Fibroblast of the aortic adventitia (primary cell): ENCODE measurements around the gene KIF22. TPM values are rescaled to one million over a fixed set of nuclear protein-coding genes. Genes with fewer than 3 reads are reported as not detected.
"Not testable (repeated sequence)": the region's sequence is repeated elsewhere in the genome, so short reads cannot be mapped to it uniquely, and the experiment has no call there.

Source experiments
- DNase-seq: peaks from one replicate; pipeline ENCODE4 v3.0.0-alpha.2; 2010; ENCODE audit warnings: low read depth
- H3K4me3 ChIP-seq: 2 replicates; pipeline ENCODE4 v1.5.1; 2011; ENCODE audit warnings: low read depth, mild to moderate bottlenecking, control low read depth, low read length, moderate library complexity
- CTCF ChIP-seq: IDR thresholded peaks from 2 replicates; pipeline ENCODE4 v1.5.1; 2011; ENCODE audit warnings: mild to moderate bottlenecking, low read length, control low read depth, inconsistent platforms; ENCODE audit not compliant: insufficient read depth
- total RNA-seq: library from RNA; depleted of rRNA; stranded (reverse); fragments of >200 nt; gene quantifications from 2 replicates; pipeline ENCODE4 v1.2.3, GENCODE V29; 2012; ENCODE audit warnings: low replicate concordance

Gene KIF22
- total RNA-seq, 1 donor = 52.4 TPM

- no peak overlapping the region for H3K4me3 ChIP-seq
- no peak for TF ChIP-seq CTCF
- DNase-seq = no peak
These were observed 29.8 kb upstream of the KIF22 start for GRCh38 chr16:29760567-29761279.

- not testable (repeated sequence) for H3K4me3 ChIP-seq, DNase-seq
These were observed 29.3 kb upstream of the KIF22 start for GRCh38 chr16:29761280-29761651.

- TF ChIP-seq CTCF = no peak
- no peak for DNase-seq
- no peak overlapping the region for H3K4me3 ChIP-seq
These were observed 28.7 kb upstream of the KIF22 start for GRCh38 chr16:29761882-29762281.

GRCh38 chr16:29763326-29763725, 27.2 kb upstream of the KIF22 start:
- DNase-seq = no peak
- H3K4me3 ChIP-seq = no peak overlapping the region
- no peak for TF ChIP-seq CTCF

- H3K4me3 ChIP-seq = no peak overlapping the region
- no peak for DNase-seq
- no peak for TF ChIP-seq CTCF
These were observed 25.2 kb upstream of the KIF22 start for GRCh38 chr16:29765167-29766032.

GRCh38 chr16:29766571-29766970, 24.0 kb upstream of the KIF22 start:
- DNase-seq = no peak
- no peak overlapping the region for H3K4me3 ChIP-seq

More at GRCh38 chr16:29766571-29766970, 24.0 kb upstream of the KIF22 start:
- TF ChIP-seq CTCF = no peak
